HG02840 (cell line): ENCODE results near the gene DCP1B.

Experiments used
- ATAC-seq: cut with Tn5 transposase; IDR thresholded peaks from one replicate; pipeline ENCODE4 v1.9.1; 2021; ENCODE audit warnings: mild to moderate bottlenecking, moderate library complexity, moderate number of reproducible peaks; ENCODE audit not compliant: unreplicated experiment, low FRiP score

DCP1B gene

GRCh38 chr12:2004113-2004929 is at the start of gene DCP1B:
TSS of gene DCP1B (minus strand) at chr12:2004457. CDS start at chr12:2004431, 26 bp downstream.
- peak; percentile 98 for ATAC-seq

GRCh38 chr12:2053691-2054090 is 49.4 kb upstream of the DCP1B start:
- ATAC-seq: no peak

- ATAC-seq: no peak
These were observed 48.8 kb upstream of the DCP1B start, which contains the start of gene CACNA1C for GRCh38 chr12:2052826-2053678. TSS of gene CACNA1C (plus strand) at chr12:2052987. CDS start at chr12:2053563, 576 bp downstream.

- ATAC-seq: no peak
These were observed 47.7 kb upstream of the DCP1B start for GRCh38 chr12:2051700-2052621.

- ATAC-seq: no peak
These were observed 45.6 kb upstream of the DCP1B start for GRCh38 chr12:2049604-2050540.

GRCh38 chr12:2047752-2048151 is 43.5 kb upstream of the DCP1B start:
- ATAC-seq: no peak

- ATAC-seq: no peak
These were observed 42.7 kb upstream of the DCP1B start for GRCh38 chr12:2046957-2047356.

- no peak for ATAC-seq
These were observed 39.9 kb upstream of the DCP1B start for GRCh38 chr12:2044165-2044564.

GRCh38 chr12:2043054-2043453 is 38.8 kb upstream of the DCP1B start:
- ATAC-seq: no peak

GRCh38 chr12:2039034-2039433 is 34.8 kb upstream of the DCP1B start:
- ATAC-seq: no peak

GRCh38 chr12:2035431-2036055 is 31.3 kb upstream of the DCP1B start:
- ATAC-seq: no peak

GRCh38 chr12:2034633-2035430 is 30.6 kb upstream of the DCP1B start:
- peak; percentile 60 for ATAC-seq

- ATAC-seq: no peak
These were observed 28.2 kb upstream of the DCP1B start for GRCh38 chr12:2032506-2032905.

- ATAC-seq: no peak
These were observed 25.6 kb upstream of the DCP1B start for GRCh38 chr12:2029851-2030250.

GRCh38 chr12:2027351-2027750 is 23.1 kb upstream of the DCP1B start:
- no peak for ATAC-seq

GRCh38 chr12:2023365-2023764 is 19.1 kb upstream of the DCP1B start:
- no peak for ATAC-seq

- no peak for ATAC-seq
These were observed 16.3 kb upstream of the DCP1B start for GRCh38 chr12:2020511-2020910.

- no peak for ATAC-seq
These were observed 14.9 kb upstream of the DCP1B start for GRCh38 chr12:2019126-2019525.
